Ovary (tissue), 3 donors: ENCODE data around the gene CR1L.

Source experiments
- POLR2A ChIP-seq: fragments of 450-650 bp; IDR thresholded peaks from one replicate; pipeline ENCODE4 v1.6.1; 2017; ENCODE audit warnings: antibody characterized with exemption, mild to moderate bottlenecking, moderate library complexity
- TF ChIP-seq, protein P1 (sequence below), 3 donors: fragments of 450-650 bp in 2 of 3; fragments of 200-600 bp in 1 of 3; IDR thresholded peaks; one replicate each; pipeline versions ENCODE4 v1.5.1 to v1.8.0; 2016 to 2022; ENCODE audit warnings: antibody characterized with exemption in 3 of 3, mild to moderate bottlenecking in 1 of 3
- donor health status: DM: no; HTN: no; CAD: no.

DNA sequence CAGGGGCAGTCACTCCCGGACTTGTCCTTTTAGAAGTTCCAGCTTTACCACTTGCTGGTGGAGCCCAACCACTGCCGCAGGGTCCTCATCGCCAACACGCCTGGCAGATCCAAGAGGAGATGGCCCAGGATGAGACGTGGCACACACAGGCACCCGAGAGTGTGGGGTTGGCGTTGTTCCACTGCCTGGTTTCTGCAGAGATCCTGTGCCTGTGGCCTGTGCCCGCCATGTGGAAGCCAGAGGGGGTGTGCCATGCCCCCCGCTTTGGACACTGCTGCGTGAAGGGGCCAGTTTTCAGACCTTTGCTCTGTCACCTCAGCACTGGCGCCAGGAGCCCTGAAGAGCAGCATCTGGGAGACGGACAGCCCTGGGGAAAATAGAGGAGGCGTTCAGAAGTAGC lies 117.7 kb downstream of the CR1L start:
- TF ChIP-seq, protein P1, sequence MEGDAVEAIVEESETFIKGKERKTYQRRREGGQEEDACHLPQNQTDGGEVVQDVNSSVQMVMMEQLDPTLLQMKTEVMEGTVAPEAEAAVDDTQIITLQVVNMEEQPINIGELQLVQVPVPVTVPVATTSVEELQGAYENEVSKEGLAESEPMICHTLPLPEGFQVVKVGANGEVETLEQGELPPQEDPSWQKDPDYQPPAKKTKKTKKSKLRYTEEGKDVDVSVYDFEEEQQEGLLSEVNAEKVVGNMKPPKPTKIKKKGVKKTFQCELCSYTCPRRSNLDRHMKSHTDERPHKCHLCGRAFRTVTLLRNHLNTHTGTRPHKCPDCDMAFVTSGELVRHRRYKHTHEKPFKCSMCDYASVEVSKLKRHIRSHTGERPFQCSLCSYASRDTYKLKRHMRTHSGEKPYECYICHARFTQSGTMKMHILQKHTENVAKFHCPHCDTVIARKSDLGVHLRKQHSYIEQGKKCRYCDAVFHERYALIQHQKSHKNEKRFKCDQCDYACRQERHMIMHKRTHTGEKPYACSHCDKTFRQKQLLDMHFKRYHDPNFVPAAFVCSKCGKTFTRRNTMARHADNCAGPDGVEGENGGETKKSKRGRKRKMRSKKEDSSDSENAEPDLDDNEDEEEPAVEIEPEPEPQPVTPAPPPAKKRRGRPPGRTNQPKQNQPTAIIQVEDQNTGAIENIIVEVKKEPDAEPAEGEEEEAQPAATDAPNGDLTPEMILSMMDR (IDR thresholded peaks at IDR 0.05), result no peak
- no peak for TF ChIP-seq POLR2A
